ENCODE data around the gene SLC25A47. TPM values are rescaled to one million over a fixed set of nuclear protein-coding genes. Genes with fewer than 3 reads are reported as not detected.
A peak's percentile ranks its signal among the peaks of the same experiment; 100 is the strongest.

SLC25A47 gene
- total RNA-seq, 1 experiment from 2014 or later, result not detected

DNA sequence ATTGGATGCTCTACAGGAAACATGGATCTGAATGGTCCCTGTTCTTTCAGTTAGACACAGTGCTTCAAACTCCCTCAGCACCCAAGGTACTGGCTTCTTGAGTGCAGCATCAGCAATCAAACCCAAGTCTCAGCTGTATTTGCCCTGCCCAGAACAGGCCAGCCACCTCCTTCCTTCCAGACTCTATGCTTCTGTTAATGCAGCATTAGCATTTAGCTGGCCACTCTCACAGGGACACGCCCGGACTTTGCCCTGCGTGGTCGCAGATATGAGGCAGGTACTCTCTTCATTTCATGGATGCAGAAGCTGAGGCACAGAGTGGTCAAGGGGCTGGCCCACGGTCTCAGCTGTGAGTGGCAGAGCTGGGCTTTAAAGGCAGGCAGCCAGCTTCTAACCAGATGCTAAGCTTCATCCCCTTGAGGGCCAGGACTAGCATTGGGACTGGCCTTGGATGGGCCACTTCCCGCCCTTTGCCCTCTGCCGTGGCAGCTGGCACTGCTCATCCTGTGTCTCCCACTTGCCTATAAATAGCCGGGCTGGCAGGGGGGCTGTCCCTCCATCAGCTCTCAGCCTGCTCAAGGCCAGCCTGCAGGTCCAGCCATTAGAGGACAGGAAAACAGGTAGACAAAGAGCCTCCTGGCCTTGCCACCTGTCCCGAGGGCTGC lies 1.5 kb upstream of the SLC25A47 start:
- H3K9me3 Mint-ChIP-seq, result no peaks in the 10 kb centered on the region
- TF ChIP-seq, protein P1, sequence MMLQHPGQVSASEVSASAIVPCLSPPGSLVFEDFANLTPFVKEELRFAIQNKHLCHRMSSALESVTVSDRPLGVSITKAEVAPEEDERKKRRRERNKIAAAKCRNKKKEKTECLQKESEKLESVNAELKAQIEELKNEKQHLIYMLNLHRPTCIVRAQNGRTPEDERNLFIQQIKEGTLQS (CRISPR knock-in tag; conservative IDR thresholded peaks at IDR 0.05), result no peak
- no peak for TF ChIP-seq ZNF263 (CRISPR knock-in tag; IDR thresholded peaks at IDR 0.05; ENCODE audit: low read depth)
- no peak for TF ChIP-seq NR2C2 (CRISPR knock-in tag; IDR thresholded peaks at IDR 0.05)
- TF ChIP-seq, protein P2, sequence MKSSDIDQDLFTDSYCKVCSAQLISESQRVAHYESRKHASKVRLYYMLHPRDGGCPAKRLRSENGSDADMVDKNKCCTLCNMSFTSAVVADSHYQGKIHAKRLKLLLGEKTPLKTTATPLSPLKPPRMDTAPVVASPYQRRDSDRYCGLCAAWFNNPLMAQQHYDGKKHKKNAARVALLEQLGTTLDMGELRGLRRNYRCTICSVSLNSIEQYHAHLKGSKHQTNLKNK (CRISPR knock-in tag; IDR thresholded peaks at IDR 0.05), result no peak
- no peak for TF ChIP-seq ELF4 (CRISPR knock-in tag; IDR thresholded peaks at IDR 0.05; ENCODE audit: low read depth)
- CTCF ChIA-PET, result interaction anchor here (1.0 to 1.1 kb wide), 2 partner anchors 10 to 56 kb away, joined by 3 to 4 read pairs; no protein-coding TSS in a partner anchor
- no peaks in the 10 kb centered on the region for H3K36me3 Mint-ChIP-seq
- H3K4me1 Mint-ChIP-seq, result peaks cover 3% of the 10 kb centered on the region; the same call in 1 of the 2 replicates
- no peaks in the 10 kb centered on the region for H3K27me3 Mint-ChIP-seq (ENCODE audit: low read depth)
- POLR2A ChIA-PET, result no interaction called here
- DNase-seq (ENCODE audit: low spot score) (no peak), ATAC-seq (no peak)
- H3K27ac Mint-ChIP-seq, result no peak overlapping the region; the same call in 1 of the 2 replicates
- H3K4me3 Mint-ChIP-seq, result no peak overlapping the region

DNA sequence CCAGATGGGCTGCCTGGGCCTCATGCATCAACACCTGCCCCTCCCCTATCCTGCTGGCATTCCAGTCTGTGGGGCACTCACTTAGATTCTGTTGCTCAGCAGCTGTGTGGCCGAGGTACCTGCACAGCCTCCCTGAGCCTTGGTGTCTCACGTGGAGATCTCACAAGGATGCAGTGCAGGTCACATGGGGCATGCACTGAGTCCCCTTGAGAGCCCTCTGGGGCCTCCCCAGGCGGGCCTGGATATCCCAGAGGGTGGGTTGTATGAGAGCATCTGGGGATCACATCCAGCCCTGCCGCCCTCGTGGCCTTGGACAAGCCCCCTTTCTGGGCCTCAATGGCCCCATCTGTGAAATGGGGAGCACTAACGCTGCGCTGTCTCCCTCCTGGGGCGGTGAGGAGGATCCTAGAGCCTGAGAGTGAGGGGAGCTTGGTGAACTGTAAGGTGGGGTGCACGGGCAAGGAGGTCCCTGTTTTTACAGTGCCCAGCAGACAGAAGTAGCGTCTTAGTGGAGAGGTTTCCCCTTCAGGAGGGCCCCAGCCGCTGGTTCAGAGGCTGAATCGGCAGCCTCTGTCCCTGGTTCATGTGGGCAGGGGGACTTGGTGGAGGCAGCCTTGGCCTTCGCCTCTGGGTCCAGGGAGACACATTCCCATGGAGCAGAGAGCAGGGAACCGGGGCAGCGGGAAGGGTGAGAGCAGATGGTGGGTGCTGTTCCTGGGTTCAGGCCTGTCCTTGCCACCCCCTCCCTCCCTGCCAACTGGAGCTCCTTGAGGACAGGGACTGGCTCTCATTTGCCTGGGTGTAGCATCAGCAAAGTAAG lies 791 bp upstream of the SLC25A47 start:
- Mint-ChIP-seq H3K27me3 (ENCODE audit: low read depth) (no peaks in the 10 kb centered on the region), H3K36me3 (no peaks in the 10 kb centered on the region), H3K4me3 (no peak overlapping the region), H3K27ac (peak overlapping the region; percentile 74; the same call in 1 of the 2 replicates), H3K9me3 (no peaks in the 10 kb centered on the region), H3K4me1 (peaks cover 3% of the 10 kb centered on the region; the same call in 1 of the 2 replicates)
- ChIA-PET CTCF (interaction anchor here (0.7 to 1.1 kb wide), 3 partner anchors 11 to 55 kb away, joined by 3 to 4 read pairs (median 3); no protein-coding TSS in a partner anchor), POLR2A (no interaction called here)
- DNase-seq (ENCODE audit: low spot score) (no peak), ATAC-seq (no peak)
- TF ChIP-seq, protein P3, sequence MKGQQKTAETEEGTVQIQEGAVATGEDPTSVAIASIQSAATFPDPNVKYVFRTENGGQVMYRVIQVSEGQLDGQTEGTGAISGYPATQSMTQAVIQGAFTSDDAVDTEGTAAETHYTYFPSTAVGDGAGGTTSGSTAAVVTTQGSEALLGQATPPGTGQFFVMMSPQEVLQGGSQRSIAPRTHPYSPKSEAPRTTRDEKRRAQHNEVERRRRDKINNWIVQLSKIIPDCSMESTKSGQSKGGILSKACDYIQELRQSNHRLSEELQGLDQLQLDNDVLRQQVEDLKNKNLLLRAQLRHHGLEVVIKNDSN (CRISPR knock-in tag; IDR thresholded peaks at IDR 0.05), result peak; percentile 30; the same call in 1 of the 2 replicates
- TF ChIP-seq, protein P4, sequence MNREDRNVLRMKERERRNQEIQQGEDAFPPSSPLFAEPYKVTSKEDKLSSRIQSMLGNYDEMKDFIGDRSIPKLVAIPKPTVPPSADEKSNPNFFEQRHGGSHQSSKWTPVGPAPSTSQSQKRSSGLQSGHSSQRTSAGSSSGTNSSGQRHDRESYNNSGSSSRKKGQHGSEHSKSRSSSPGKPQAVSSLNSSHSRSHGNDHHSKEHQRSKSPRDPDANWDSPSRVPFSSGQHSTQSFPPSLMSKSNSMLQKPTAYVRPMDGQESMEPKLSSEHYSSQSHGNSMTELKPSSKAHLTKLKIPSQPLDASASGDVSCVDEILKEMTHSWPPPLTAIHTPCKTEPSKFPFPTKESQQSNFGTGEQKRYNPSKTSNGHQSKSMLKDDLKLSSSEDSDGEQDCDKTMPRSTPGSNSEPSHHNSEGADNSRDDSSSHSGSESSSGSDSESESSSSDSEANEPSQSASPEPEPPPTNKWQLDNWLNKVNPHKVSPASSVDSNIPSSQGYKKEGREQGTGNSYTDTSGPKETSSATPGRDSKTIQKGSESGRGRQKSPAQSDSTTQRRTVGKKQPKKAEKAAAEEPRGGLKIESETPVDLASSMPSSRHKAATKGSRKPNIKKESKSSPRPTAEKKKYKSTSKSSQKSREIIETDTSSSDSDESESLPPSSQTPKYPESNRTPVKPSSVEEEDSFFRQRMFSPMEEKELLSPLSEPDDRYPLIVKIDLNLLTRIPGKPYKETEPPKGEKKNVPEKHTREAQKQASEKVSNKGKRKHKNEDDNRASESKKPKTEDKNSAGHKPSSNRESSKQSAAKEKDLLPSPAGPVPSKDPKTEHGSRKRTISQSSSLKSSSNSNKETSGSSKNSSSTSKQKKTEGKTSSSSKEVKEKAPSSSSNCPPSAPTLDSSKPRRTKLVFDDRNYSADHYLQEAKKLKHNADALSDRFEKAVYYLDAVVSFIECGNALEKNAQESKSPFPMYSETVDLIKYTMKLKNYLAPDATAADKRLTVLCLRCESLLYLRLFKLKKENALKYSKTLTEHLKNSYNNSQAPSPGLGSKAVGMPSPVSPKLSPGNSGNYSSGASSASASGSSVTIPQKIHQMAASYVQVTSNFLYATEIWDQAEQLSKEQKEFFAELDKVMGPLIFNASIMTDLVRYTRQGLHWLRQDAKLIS (CRISPR knock-in tag; IDR thresholded peaks at IDR 0.05; ENCODE audit: borderline replicate concordance), result no peak
- TF ChIP-seq SMAD3 (CRISPR knock-in tag; IDR thresholded peaks at IDR 0.05; ENCODE audit: borderline replicate concordance) (no peak), TEAD4 (CRISPR knock-in tag; IDR thresholded peaks at IDR 0.05) (0 out of 2 replicates have a peak, but pooled peaks have one; percentile 16), ZNF317 (CRISPR knock-in tag; IDR thresholded peaks at IDR 0.05; ENCODE audit: borderline replicate concordance, low read depth) (no peak), MYBL2 (CRISPR knock-in tag; IDR thresholded peaks at IDR 0.05) (no peak)
- TF ChIP-seq, protein P5, sequence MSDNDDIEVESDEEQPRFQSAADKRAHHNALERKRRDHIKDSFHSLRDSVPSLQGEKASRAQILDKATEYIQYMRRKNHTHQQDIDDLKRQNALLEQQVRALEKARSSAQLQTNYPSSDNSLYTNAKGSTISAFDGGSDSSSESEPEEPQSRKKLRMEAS (CRISPR knock-in tag; IDR thresholded peaks at IDR 0.05), result no peak
- TF ChIP-seq, protein P6, sequence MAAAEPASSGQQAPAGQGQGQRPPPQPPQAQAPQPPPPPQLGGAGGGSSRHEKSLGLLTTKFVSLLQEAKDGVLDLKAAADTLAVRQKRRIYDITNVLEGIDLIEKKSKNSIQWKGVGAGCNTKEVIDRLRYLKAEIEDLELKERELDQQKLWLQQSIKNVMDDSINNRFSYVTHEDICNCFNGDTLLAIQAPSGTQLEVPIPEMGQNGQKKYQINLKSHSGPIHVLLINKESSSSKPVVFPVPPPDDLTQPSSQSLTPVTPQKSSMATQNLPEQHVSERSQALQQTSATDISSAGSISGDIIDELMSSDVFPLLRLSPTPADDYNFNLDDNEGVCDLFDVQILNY (CRISPR knock-in tag; IDR thresholded peaks at IDR 0.05), result no peak
- TF ChIP-seq, protein P7, sequence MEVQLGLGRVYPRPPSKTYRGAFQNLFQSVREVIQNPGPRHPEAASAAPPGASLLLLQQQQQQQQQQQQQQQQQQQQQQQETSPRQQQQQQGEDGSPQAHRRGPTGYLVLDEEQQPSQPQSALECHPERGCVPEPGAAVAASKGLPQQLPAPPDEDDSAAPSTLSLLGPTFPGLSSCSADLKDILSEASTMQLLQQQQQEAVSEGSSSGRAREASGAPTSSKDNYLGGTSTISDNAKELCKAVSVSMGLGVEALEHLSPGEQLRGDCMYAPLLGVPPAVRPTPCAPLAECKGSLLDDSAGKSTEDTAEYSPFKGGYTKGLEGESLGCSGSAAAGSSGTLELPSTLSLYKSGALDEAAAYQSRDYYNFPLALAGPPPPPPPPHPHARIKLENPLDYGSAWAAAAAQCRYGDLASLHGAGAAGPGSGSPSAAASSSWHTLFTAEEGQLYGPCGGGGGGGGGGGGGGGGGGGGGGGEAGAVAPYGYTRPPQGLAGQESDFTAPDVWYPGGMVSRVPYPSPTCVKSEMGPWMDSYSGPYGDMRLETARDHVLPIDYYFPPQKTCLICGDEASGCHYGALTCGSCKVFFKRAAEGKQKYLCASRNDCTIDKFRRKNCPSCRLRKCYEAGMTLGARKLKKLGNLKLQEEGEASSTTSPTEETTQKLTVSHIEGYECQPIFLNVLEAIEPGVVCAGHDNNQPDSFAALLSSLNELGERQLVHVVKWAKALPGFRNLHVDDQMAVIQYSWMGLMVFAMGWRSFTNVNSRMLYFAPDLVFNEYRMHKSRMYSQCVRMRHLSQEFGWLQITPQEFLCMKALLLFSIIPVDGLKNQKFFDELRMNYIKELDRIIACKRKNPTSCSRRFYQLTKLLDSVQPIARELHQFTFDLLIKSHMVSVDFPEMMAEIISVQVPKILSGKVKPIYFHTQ (CRISPR knock-in tag; IDR thresholded peaks at IDR 0.05), result no peak
